HepG2 (cell line): ENCODE data around the gene CCDC86. TPM values are rescaled to one million over a fixed set of nuclear protein-coding genes. Genes with fewer than 3 reads are reported as not detected.
A peak's percentile ranks its signal among the peaks of the same experiment; 100 is the strongest.

Source experiments
- ARNTL ChIP-seq: sonication (generic); formaldehyde crosslinking; IDR thresholded peaks from 2 replicates; pipeline ENCODE4 v1.4.0; 2020; ENCODE audit warnings: mild to moderate bottlenecking, missing genetic modification reagents
- CHD4 ChIP-seq: fragments of 200-600 bp; sonication (generic); IDR thresholded peaks from 2 replicates; pipeline ENCODE4 v1.7.0; 2017; ENCODE audit warnings: mild to moderate bottlenecking, low read length, borderline replicate concordance
- MTA1 ChIP-seq: sonication (generic); formaldehyde crosslinking; IDR thresholded peaks from 2 replicates; pipeline ENCODE4 v1.4.0; 2020; ENCODE audit warnings: missing genetic modification reagents, mild to moderate bottlenecking, borderline replicate concordance
- MZF1 ChIP-seq: sonication (generic); formaldehyde crosslinking; IDR thresholded peaks from 2 replicates; pipeline ENCODE4 v1.8.1; 2023; ENCODE audit warnings: mild to moderate bottlenecking, missing genetic modification reagents, borderline replicate concordance
- NR2F6 ChIP-seq, 2 experiments: IDR thresholded peaks; 2 replicates each; pipeline ENCODE4 v1.6.1; 2016; ENCODE audit warnings: antibody characterized with exemption in 1 of 2, mild to moderate bottlenecking in 1 of 2
- REST ChIP-seq, 2 experiments: IDR thresholded peaks; 2 replicates each; pipeline ENCODE4 v1.6.1; 2011 to 2012; ENCODE audit warnings: low read length in 2 of 2, borderline replicate concordance in 1 of 2, low read depth in 1 of 2, mild to moderate bottlenecking in 1 of 2, moderate library complexity in 1 of 2
- THAP7 ChIP-seq: sonication (generic); formaldehyde crosslinking; IDR thresholded peaks from 2 replicates; pipeline ENCODE4 v1.8.1; 2023; ENCODE audit warnings: mild to moderate bottlenecking, missing genetic modification reagents
- YEATS4 ChIP-seq: sonication (generic); formaldehyde crosslinking; IDR thresholded peaks from 2 replicates; pipeline ENCODE4 v1.4.0; 2020; ENCODE audit warnings: missing genetic modification reagents, borderline replicate concordance
- ZFP62 ChIP-seq: sonication (generic); formaldehyde crosslinking; IDR thresholded peaks from 2 replicates; pipeline ENCODE4 v1.4.0; 2020; ENCODE audit warnings: missing genetic modification reagents
- ZNF138 ChIP-seq: sonication (generic); formaldehyde crosslinking; IDR thresholded peaks from 2 replicates; pipeline ENCODE4 v1.5.0; 2020; ENCODE audit warnings: mild to moderate bottlenecking, low read depth, missing genetic modification reagents
- ZNF703 ChIP-seq: sonication (generic); formaldehyde crosslinking; IDR thresholded peaks from 2 replicates; pipeline ENCODE4 v1.5.1; 2020; ENCODE audit warnings: missing genetic modification reagents, mild to moderate bottlenecking, moderate library complexity, borderline replicate concordance
- ZNF792 ChIP-seq: IDR thresholded peaks from 2 replicates; pipeline ENCODE4 v1.6.1; 2016
- ZNF850 ChIP-seq: sonication (generic); formaldehyde crosslinking; conservative IDR thresholded peaks from 2 replicates; pipeline ENCODE4 v1.9.0; 2021; ENCODE audit warnings: mild to moderate bottlenecking, missing genetic modification reagents
- polyA plus RNA-seq, 8 experiments: library from polyadenylated mRNA; depleted of rRNA in 3 of 8; stranded (reverse) in 7 of 8; unstranded in 1 of 8; fragments of >200 nt; fragmentation: Illumina TruSeq in 4 of 8; extraction: Trizol in 4 of 8; gene quantifications; 2 replicates each; pipeline versions ENCODE4 v1.2.1 to v1.2.3, GENCODE V29; 2011 to 2016; ENCODE audit warnings: low read depth in 4 of 8, missing spikeins in 1 of 8, mixed read lengths in 1 of 8; ENCODE audit not compliant: insufficient read depth in 1 of 8
- total RNA-seq, 5 experiments: library from RNA; depleted of rRNA; stranded (reverse); fragments of >200 nt; fragmentation: Illumina TruSeq; extraction: Trizol; gene quantifications; 2 replicates each; pipeline ENCODE4 v1.2.3, GENCODE V29; 2016; ENCODE audit warnings: low read depth in 1 of 5
- TF ChIP-seq, protein P1 (sequence below): sonication (generic); formaldehyde crosslinking; IDR thresholded peaks from 2 replicates; pipeline ENCODE4 v1.4.0; 2020; ENCODE audit warnings: missing genetic modification reagents, borderline replicate concordance
- TF ChIP-seq, protein P2 (sequence below): sonication (generic); formaldehyde crosslinking; IDR thresholded peaks from 2 replicates; pipeline ENCODE4 v1.4.0; 2020; ENCODE audit warnings: missing genetic modification reagents, mild to moderate bottlenecking, borderline replicate concordance
- TF ChIP-seq, protein P3 (sequence below): sonication (generic); formaldehyde crosslinking; IDR thresholded peaks from 2 replicates; pipeline ENCODE4 v1.4.0; 2020; ENCODE audit warnings: missing genetic modification reagents, mild to moderate bottlenecking, borderline replicate concordance

The CCDC86 gene
- total and polyA plus RNA-seq, 2 of the 13 experiments (the other 11 are each of a cell fraction or from before 2014, with no cell fraction given), result 33.8 to 37.6 TPM

- TF ChIP-seq, protein P1, sequence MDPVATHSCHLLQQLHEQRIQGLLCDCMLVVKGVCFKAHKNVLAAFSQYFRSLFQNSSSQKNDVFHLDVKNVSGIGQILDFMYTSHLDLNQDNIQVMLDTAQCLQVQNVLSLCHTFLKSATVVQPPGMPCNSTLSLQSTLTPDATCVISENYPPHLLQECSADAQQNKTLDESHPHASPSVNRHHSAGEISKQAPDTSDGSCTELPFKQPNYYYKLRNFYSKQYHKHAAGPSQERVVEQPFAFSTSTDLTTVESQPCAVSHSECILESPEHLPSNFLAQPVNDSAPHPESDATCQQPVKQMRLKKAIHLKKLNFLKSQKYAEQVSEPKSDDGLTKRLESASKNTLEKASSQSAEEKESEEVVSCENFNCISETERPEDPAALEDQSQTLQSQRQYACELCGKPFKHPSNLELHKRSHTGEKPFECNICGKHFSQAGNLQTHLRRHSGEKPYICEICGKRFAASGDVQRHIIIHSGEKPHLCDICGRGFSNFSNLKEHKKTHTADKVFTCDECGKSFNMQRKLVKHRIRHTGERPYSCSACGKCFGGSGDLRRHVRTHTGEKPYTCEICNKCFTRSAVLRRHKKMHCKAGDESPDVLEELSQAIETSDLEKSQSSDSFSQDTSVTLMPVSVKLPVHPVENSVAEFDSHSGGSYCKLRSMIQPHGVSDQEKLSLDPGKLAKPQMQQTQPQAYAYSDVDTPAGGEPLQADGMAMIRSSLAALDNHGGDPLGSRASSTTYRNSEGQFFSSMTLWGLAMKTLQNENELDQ (CRISPR knock-in tag), result no peak
- TF ChIP-seq ARNTL (CRISPR knock-in tag) (peak; percentile 97), ZNF792 (no peak; the same call in 1 of the 2 replicates), ZNF703 (CRISPR knock-in tag) (no peak), MTA1 (CRISPR knock-in tag) (peak; percentile 78; the same call in 1 of the 2 replicates), ZNF138 (0 out of 2 replicates have a peak, but pooled peaks have one; percentile 32), REST (IDR thresholded peaks at IDR 0.05; ENCODE audit: borderline replicate concordance in 1 of 2, low read depth in 1 of 2, low read length in 2 of 2) (peak in 1 of 2 experiments; percentile 66; a peak in 1 of 4 replicates), ZFP62 (no peak), YEATS4 (CRISPR knock-in tag) (peak; percentile 99), MZF1 (peak; percentile 6; the same call in 1 of the 2 replicates), NR2F6 (IDR thresholded peaks at IDR 0.05) (no peak), NR2F6 (CRISPR knock-in tag; IDR thresholded peaks at IDR 0.05) (peak; percentile 51), CHD4 (no peak), ZNF850 (CRISPR knock-in tag) (no peak), THAP7 (peak; percentile 98)
- TF ChIP-seq, protein P2, sequence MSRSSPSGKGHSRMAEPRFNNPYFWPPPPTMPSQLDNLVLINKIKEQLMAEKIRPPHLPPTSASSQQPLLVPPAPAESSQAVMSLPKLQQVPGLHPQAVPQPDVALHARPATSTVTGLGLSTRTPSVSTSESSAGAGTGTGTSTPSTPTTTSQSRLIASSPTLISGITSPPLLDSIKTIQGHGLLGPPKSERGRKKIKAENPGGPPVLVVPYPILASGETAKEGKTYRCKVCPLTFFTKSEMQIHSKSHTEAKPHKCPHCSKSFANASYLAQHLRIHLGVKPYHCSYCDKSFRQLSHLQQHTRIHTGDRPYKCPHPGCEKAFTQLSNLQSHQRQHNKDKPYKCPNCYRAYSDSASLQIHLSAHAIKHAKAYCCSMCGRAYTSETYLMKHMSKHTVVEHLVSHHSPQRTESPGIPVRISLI (CRISPR knock-in tag), result no peak
- TF ChIP-seq, protein P3, sequence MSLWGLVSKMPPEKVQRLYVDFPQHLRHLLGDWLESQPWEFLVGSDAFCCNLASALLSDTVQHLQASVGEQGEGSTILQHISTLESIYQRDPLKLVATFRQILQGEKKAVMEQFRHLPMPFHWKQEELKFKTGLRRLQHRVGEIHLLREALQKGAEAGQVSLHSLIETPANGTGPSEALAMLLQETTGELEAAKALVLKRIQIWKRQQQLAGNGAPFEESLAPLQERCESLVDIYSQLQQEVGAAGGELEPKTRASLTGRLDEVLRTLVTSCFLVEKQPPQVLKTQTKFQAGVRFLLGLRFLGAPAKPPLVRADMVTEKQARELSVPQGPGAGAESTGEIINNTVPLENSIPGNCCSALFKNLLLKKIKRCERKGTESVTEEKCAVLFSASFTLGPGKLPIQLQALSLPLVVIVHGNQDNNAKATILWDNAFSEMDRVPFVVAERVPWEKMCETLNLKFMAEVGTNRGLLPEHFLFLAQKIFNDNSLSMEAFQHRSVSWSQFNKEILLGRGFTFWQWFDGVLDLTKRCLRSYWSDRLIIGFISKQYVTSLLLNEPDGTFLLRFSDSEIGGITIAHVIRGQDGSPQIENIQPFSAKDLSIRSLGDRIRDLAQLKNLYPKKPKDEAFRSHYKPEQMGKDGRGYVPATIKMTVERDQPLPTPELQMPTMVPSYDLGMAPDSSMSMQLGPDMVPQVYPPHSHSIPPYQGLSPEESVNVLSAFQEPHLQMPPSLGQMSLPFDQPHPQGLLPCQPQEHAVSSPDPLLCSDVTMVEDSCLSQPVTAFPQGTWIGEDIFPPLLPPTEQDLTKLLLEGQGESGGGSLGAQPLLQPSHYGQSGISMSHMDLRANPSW (CRISPR knock-in tag), result no peak
Measured at GRCh38 chr11:60841797-60842667, at the start of gene CCDC86 (continued).
